HL-60 (cell line): ENCODE measurements around the gene SLC43A1.

Source experiments
- DNase-seq, 2 experiments: peaks; one replicate each; pipeline ENCODE4 v3.0.0-alpha.2; 2010 to 2020; ENCODE audit warnings: low read depth in 1 of 2, low spot score in 1 of 2
- H3K27ac ChIP-seq: fragments of 250-450 bp; sonication (Bioruptor Pico); replicated peaks from 2 replicates; pipeline ENCODE4 v1.5.1; 2020; ENCODE audit warnings: mild to moderate bottlenecking, moderate library complexity
- H3K27me3 ChIP-seq: fragments of 250-450 bp; sonication (Bioruptor Pico); 2 replicates; pipeline ENCODE4 v1.5.1; 2021; ENCODE audit warnings: mild to moderate bottlenecking, moderate library complexity; ENCODE audit not compliant: insufficient read depth, poor library complexity, severe bottlenecking
- H3K4me3 ChIP-seq: replicated peaks from 2 replicates; pipeline ENCODE4 v1.5.1; 2011; ENCODE audit warnings: mild to moderate bottlenecking, control low read depth, low read length; ENCODE audit not compliant: insufficient read depth
- CTCF ChIP-seq: IDR thresholded peaks from one replicate; pipeline ENCODE4 v1.5.1; 2011; ENCODE audit warnings: low read length, control low read depth, inconsistent platforms; ENCODE audit not compliant: insufficient read depth
- POLR2AphosphoS5 ChIP-seq: IDR thresholded peaks from 2 replicates; pipeline ENCODE4 v1.6.1; 2012; ENCODE audit warnings: low read depth
- REST ChIP-seq: IDR thresholded peaks from 2 replicates; pipeline ENCODE4 v1.6.1; 2012; ENCODE audit warnings: low read depth; ENCODE audit not compliant: insufficient replicate concordance
- SPI1 ChIP-seq: IDR thresholded peaks from 2 replicates; pipeline ENCODE4 v1.6.1; 2012; ENCODE audit warnings: low read depth, mild to moderate bottlenecking, borderline replicate concordance

Gene SLC43A1

GRCh38 chr11:57497303-57498247 is 17.9 kb downstream of the SLC43A1 start:
- no peak overlapping the region for H3K4me3 ChIP-seq
- H3K27me3 ChIP-seq: no peaks in the 10 kb centered on the region
- peak in 1 of 2 experiments; percentile 28 for DNase-seq
- TF ChIP-seq REST: no peak
- TF ChIP-seq SPI1: peak; percentile 44; the same call in 1 of the 2 replicates
- H3K27ac ChIP-seq: no peak overlapping the region

GRCh38 chr11:57496109-57496820 is 19.2 kb downstream of the SLC43A1 start:
- Histone ChIP-seq H3K27ac (no peak overlapping the region), H3K27me3 (no peaks in the 10 kb centered on the region), H3K4me3 (no peak overlapping the region)
- no peak for TF ChIP-seq REST
- TF ChIP-seq POLR2AphosphoS5: 0 out of 2 replicates have a peak, but pooled peaks have one; percentile 9
- no peak for DNase-seq

- H3K27ac ChIP-seq: peak overlapping the region; percentile 54
- H3K4me3 ChIP-seq: no peak overlapping the region
- peak; percentile 83 for TF ChIP-seq CTCF
- TF ChIP-seq POLR2AphosphoS5: peak; percentile 24; the same call in 1 of the 2 replicates
- no peak for TF ChIP-seq REST
- H3K27me3 ChIP-seq: no peaks in the 10 kb centered on the region
- peak in 1 of 2 experiments; percentile 48 for DNase-seq
Observed at GRCh38 chr11:57493507-57494503, 21.7 kb downstream of the SLC43A1 start.
